GM15510 (cell line): ENCODE data around the gene CYP26C1.

Experiments
- POLR2A ChIP-seq: IDR thresholded peaks from 3 replicates; pipeline ENCODE4 v1.6.1; 2011; ENCODE audit warnings: borderline replicate concordance; ENCODE audit not compliant: insufficient read length; ENCODE audit errors: extremely low read depth

CYP26C1 gene, protein sequence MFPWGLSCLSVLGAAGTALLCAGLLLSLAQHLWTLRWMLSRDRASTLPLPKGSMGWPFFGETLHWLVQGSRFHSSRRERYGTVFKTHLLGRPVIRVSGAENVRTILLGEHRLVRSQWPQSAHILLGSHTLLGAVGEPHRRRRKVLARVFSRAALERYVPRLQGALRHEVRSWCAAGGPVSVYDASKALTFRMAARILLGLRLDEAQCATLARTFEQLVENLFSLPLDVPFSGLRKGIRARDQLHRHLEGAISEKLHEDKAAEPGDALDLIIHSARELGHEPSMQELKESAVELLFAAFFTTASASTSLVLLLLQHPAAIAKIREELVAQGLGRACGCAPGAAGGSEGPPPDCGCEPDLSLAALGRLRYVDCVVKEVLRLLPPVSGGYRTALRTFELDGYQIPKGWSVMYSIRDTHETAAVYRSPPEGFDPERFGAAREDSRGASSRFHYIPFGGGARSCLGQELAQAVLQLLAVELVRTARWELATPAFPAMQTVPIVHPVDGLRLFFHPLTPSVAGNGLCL

DNA sequence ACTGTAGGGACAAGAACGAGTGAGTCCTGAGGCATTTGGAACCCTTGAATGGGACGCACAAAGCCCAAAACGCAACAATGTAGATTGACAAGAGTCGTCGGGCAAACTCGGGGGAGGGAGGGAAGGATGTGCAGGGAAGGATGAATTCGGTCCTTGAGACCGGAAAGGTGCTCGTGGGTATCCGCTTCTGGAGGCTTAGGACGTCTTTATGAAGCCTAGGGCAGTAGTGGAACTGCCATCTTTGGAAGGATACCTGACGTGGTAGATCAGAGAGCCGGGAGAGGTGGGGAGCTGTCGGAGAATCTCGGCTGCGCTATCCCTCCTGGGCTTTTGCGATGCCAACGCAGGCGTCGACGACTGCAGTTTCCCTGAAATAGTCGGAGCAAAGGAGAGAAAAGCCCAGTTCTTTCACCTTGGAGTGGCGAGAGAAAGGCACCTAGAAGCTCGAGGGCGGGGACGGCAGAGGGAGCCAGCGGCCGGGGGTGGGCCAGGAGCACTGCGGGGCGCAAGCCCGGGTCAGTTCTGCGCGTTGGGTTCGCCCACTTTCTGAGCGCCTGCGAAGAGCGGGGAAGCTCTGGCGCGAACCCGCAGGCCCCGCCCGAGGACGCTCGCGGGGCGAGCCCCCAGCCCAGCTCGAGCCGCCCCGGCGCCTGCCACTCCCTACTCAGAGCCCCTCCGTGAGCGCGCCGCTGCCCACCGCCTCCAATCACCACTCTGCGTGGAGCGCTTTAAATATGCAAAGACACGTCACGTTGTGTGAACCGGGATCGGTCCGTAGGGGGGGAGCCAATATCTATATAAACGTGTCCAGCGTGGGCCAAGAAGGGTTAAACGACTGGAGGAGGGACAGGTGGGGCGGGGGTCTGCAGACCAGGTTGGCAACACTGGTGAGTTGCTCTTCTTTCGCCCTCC lies at the start of gene CYP26C1:
Gene CYP26C1, plus strand, starts transcription at position 824 of the 912 bp plus-strand sequence. CDS start 466 bp downstream, outside the sequence.
- TF ChIP-seq POLR2A: no peak

- no peak for TF ChIP-seq POLR2A
Measured at GRCh38 chr10:93015722-93016121, 44.9 kb upstream of the CYP26C1 start.

DNA sequence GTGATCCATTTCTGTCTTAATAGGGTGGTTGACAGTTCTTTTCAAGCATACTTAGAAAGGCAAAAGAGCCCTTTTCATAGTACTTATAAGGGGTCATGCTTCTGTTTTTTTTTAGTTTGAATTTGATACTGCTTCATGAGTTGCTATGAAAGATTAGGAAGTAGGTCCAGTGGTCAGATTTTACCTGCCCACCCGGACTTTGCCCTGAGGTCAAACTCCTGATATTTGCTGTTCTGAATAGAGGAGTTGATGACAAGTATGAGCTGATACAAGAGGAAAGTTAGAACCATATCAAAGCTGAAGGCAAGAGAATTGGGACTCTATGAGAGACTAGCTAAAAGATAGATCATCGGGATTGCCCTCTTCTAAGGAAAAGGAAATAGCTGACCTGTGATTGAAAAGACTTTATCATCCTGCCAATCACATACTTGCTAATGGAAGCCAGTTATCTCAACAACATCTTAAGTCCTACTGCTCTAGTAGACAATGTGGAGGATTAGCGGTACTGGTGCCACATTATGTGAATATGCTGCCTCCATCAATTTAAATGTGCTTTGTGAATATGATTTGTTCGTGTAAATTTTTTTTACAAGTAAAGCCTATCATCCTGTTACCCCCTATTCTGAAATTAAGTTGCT lies 37.5 kb upstream of the CYP26C1 start:
- no peak for TF ChIP-seq POLR2A

- no peak for TF ChIP-seq POLR2A
Measured at GRCh38 chr10:93026072-93026471, 34.5 kb upstream of the CYP26C1 start.

GRCh38 chr10:93027508-93027907 lies 33.1 kb upstream of the CYP26C1 start:
- no peak for TF ChIP-seq POLR2A

DNA sequence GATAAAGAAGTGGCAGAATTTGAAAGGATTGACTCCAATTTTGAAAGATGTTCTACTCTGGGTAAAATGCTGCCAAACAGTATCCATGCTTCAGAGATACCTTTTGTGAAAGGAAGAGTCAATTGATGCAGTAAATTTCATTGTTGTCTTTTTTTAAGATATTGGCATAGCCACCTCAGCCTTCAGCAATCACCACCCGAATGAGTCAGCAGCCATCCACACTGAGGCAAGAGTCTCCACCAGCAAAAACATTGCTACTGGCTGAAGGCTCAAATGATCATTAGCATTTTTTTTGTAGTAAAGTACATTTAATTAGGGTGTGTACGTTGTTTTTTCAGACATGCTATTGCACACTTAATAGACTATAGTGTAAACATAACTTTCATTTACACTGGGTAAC lies 31.7 kb upstream of the CYP26C1 start:
- TF ChIP-seq POLR2A: no peak

- TF ChIP-seq POLR2A: no peak
Measured at GRCh38 chr10:93030409-93030808, 30.2 kb upstream of the CYP26C1 start.

- no peak for TF ChIP-seq POLR2A
Measured at GRCh38 chr10:93032105-93032808, 28.3 kb upstream of the CYP26C1 start.

DNA sequence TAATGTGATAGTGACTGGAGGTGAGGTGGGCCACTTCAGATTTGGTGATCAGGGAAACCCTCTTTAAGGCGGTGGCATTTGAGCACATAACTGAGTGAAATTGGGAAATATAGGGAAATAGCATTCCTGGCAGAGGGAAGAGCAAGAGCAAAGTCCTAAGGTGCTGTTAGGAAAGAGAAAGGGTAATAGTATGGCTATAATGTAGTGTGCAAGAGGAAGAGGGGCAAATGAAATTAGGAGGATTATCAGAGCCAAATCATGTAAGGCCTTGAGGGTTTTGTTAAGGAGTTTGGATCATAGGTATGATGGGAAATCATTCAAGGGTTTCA lies 27.8 kb upstream of the CYP26C1 start:
- no peak for TF ChIP-seq POLR2A

DNA sequence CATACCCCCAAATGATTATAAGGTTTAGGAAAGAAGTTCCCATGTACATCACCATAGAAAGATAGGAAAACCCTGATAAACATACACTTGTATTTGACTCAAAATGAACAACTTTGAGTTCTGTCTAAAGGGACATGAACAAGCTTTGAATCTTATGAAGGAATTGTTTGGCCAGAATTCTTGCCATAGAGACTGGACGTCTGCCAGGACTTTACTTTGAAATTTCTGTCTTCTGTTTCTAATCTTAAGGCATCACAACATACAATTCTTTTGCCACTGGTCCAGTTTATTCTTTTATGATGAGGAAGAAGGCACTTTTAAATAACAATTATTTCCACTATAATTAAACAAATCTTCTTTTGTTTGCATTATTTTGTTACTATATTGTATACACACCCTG lies 26.2 kb upstream of the CYP26C1 start:
- TF ChIP-seq POLR2A: no peak

DNA sequence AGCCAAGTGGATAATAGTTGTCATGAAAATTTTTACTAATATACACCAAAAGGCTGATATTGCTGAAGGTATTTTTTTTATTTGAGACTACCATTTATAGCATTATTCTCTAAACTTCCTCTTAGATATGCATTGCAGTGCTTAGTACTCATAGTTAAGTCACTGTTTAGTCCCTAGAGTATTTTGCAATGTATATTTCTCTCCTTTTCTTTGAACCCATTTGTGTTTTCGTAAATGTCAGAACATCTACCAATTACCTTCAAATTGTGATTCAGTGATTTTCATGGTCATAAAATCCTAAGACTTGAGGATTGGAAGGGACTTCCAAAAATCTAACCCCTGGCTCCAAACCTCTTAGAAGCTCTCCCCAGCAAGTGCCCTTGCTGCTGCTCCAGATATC lies 21.5 kb upstream of the CYP26C1 start:
- TF ChIP-seq POLR2A: no peak

- TF ChIP-seq POLR2A: no peak
Measured at GRCh38 chr10:93039721-93040120, 20.9 kb upstream of the CYP26C1 start.

GRCh38 chr10:93054486-93054885 lies 6.1 kb upstream of the CYP26C1 start:
- TF ChIP-seq POLR2A: no peak

- TF ChIP-seq POLR2A: no peak
Measured at GRCh38 chr10:93058139-93058538, 2.5 kb upstream of the CYP26C1 start.
